Midbrain (tissue), 1 donor: ENCODE data around the gene ARMC9.
"Not testable (repeated sequence)": the region's sequence is repeated elsewhere in the genome, so short reads cannot be mapped to it uniquely, and the experiment has no call there.

Experiments
- DNase-seq: peaks from one replicate; lab custom pipeline; 2025; lab: John Stamatoyannopoulos, UW

ARMC9 gene

DNA sequence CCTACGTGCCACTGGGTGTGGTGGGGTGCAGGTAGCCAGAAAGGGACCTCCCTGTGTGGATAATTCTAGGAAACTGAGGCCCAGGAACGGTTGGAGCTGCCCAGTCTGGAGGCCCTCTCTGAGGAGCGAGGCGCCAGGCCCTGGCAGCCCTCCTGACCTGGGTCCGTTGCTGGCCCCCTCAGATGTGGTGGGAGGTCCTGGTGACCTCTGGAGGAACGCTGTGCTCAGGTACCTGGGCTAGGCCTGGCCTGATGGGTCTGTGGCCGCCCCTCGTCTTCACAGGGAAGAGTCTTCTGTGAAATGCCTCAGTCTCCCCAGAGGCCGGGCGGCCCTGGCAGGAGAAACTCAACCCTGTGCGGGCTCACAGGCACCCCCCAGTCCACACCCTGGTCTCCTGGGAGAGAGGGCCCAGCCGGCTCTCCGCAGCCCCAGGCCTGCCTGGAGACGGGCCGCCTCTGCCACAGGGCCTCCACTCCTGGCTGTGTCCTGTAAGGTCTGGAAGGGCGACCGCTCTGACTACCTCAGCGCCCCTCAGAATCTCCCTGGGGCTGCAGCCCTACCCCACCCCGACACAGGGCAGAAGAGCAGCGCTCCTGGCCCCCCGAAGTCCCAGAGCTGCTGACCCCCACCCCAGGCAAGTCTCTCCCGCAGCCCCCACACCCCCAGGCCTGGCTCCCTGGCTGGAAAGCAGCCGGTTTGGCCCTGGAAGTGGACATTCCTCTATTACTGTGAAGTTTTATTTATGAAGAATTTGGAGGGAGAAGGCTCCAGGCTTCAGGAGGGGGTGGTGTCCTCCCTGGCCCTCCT, 200.8 kb downstream of the ARMC9 start:
- no peak for DNase-seq

DNA sequence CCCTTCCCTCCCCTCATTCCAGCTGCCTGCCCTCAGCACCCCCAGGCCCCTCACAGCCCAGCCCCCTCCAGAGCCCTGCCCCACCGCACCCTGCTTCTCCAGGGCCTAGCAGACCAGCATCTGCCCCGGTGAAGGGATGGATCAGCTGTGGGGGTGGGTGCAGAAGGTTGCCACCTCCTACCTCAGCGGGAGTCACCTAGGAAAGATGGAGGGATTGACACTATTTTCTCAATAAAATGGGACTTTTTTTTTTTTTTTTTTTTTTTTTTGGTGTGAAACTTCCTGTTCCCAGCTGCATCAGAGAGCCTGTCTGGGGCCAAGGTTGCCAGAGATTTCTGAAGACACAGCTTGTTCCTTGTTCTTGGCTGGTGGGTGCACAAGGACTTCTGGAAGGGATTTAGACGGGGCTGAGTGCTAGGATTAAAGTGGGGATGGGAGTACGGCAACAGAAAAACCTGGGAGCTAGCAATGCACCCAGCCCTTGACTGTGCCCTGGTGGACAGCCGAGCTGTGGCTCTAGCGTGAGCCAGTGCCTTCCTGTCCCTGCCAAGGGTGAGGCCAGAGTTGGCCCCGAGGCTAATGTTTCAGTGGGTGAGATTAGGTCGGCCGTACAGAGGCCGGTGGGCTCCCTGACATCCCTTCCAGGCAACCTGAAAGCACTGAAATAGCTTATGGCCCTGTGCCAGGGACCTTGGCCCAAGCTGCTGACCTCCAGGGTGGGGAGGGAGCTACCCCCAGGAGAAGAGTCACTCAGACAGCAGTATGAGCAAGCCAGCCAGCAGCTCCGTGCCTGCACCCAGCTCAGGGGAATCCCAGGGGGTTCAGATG, 201.6 kb downstream of the ARMC9 start:
- DNase-seq = peak; percentile 27

DNA sequence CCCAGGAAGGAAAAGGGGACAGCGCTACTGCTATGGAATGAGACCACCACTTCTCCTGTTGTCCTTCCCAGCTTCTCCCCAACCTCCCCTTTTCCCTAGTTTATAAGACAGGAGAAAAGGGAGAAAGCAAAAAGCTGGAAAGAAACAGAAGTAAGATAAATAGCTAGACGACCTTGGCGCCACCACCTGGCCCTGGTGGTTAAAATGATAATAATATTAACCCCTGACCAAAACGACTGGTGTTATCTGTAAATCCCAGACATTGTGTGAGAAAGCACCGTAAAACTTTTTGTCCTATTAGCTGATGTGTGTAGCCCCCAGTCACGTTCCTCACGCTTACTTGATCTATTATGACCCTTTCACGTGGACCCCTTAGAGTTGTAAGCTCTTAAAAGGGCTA, 202.2 kb downstream of the ARMC9 start:
- DNase-seq = not testable (repeated sequence)

DNA sequence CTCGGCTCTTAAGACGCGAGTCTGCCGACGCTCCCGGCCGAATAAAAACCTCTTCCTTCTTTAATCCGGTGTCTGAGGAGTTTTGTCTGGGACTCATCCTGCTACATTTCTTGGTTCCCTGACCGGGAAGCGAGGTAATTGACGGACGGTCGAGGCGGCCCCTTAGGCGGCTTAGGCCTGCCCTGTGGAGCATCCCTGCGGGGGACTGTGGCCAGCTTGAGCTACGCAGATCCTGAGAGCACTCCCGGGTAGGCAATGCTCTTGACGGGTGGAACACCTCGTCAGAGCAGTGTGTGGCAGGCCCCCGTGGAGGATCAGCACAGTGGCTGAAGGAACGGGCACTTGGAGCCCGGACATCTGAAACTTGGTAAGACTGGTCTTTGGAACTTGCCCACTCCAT, 202.7 kb downstream of the ARMC9 start:
- DNase-seq = not testable (repeated sequence)

DNA sequence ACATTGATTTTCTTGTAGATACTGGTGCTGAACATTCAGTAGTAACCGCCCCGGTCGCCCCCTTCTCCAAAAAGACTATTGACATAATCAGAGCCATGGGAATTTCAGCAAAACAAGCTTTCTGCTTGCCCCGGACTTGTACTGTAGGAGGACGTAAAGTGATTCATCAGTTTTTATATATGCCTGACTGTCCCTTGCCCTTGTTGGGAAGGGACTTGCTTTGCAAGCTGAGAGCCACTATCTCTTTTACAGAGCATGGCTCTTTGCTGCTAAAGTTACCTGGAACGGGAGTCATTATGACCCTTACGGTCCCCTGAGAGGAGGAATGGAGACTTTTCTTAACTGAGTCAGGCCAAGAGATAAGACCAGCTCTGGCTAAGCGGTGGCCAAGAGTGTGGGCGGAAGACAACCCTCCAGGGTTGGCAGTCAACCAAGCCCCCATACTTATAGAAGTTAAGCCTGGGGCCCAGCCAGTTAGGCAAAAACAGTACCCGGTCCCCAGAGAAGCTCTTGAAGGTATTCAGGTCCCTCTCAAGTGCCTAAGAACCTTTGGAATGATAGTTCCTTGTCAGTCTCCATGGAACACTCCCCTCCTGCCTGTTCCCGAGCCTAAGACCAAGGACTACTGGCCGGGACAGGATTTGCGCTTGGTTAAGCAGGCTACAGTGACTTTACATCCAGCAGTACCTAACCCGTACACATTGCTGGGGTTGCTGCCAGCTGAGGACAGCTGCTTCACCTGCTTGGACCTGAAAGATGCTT, 205.2 kb downstream of the ARMC9 start:
- DNase-seq = not testable (repeated sequence)

DNA sequence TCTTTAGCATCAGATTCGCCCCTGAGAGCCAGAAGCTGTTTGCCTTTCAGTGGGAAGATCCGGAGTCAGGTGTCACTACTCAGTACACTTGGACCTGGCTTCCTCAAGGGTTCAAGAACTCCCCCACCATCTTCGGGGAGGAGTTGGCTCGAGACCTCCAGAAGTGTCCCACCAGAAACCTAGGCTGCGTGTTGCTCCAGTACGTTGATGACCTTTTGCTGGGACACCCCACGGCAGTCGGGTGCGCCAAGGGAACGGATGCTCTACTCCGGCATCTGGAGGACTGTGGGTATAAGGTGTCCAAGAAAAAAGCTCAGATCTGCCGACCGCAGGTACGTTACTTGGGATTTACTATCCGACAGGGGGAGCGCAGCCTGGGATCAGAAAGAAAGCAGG, 205.8 kb downstream of the ARMC9 start:
- not testable (repeated sequence) for DNase-seq

DNA sequence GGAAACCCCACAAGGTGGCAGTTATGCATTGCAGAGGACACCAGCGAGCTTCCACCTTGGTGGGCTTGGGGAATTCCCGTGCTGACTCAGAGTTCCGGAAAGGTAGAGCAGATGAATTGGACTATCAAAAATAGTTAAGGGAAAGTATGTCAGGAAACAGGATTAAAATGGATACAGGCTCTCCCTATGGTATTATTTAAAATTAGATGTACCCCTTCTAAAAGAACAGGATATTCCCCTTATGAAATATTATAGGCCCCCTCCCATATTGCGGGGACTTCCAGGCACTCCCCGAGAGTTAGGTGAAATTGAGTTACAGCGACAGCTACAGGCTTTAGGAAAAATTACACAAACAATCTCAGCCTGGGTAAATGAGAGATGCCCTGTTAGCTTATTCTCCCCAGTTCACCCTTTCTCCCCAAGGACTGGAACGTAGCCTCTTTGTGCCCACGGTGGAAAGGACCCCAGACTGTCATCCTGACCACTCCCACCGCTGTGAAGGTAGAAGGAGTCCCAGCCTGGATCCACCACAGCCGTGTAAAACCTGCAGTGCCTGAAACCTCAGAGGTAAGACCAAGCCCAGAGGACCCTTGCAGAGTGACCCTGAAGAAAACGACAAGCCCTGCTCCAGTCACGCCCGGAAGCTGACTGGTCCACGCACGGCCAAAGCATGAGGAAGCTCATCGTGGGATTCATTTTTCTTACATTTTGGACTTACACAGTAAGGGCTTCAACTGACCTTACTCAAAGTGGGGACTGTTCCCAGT, 207.4 kb downstream of the ARMC9 start:
- not testable (repeated sequence) for DNase-seq

DNA sequence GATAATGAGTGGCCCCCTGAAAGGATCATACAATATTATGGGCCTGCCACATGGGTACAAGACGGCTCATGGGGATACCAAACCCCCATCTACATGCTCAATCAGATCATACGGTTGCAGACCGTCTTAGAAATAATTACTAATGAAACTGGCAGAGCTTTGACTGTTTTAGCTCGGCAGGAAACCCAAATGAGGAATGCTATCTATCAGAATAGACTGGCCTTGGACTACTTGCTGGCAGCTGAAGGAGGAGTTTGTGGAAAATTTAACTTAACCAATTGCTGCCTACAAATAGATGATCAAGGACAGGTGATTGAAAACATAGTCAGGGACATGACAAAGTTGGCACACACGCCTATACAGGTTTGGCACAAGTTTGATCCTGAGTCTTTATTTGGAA, 209.3 kb downstream of the ARMC9 start:
- DNase-seq = not testable (repeated sequence)

DNA sequence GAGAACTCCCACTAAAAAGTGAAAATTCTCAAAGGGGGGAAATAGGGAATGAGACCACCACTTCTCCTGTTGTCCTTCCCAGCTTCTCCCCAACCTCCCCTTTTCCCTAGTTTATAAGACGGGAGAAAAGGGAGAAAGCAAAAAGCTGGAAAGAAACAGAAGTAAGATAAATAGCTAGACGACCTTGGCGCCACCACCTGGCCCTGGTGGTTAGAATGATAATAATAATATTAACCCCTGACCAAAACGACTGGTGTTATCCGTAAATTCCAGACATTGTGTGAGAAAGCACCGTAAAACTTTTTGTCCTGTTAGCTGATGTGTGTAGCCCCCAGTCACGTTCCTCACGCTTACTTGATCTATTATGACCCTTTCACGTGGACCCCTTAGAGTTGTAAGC, 209.9 kb downstream of the ARMC9 start:
- not testable (repeated sequence) for DNase-seq

DNA sequence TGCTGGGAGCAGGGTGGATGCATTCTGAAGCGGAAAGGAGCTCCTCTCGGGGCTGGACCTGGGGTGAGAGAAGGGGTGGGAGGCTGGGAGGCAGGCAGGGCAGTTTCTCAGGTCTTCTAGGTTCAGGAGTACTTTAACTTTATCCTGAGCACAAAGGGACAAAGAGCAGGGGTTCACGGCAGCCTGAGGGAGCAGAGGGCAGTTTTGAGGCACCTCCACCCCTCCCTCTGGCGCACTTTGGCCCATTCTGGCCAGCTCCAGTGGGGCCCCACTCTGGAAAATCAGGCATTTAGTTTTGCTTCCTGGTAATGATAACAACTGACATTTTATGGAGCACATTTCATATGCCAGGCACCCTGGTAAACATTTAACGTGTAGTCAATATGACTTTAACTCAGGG, 211.3 kb downstream of the ARMC9 start:
- no peak for DNase-seq

DNA sequence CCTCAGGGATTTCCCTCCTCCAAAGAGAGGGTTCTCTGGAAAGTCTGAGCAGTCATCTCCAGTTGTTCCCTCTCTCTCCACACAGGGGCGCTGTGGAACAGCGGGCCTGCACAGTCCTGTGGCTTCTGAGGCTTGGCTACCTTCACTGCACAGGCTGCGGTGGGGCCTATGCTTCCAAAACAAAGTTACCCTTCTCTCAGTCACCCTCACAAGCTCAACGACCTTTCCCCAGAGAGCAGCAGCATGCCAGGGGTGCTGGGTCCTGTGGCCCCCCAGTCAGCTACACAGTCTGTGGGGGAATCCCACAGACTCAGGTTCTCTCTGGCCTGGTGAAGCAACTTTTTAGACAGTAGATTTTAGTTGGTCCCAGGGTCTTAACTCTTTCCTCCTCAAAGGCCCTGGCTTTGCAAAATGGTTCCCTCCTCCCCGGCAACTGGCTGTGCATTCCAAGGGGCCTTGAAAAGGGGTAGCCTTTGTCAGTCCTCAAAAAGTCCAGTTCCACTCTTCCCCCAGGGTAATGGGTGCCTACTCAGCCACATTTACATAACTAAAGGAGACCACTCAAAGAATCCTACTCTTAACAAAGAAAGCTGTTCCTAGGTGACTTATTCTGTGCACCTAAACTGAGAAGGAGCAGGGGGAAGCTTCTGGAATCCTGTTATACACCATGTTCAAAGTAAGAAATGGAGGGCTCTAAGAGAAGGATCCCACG, 212.0 kb downstream of the ARMC9 start:
- no peak for DNase-seq

DNA sequence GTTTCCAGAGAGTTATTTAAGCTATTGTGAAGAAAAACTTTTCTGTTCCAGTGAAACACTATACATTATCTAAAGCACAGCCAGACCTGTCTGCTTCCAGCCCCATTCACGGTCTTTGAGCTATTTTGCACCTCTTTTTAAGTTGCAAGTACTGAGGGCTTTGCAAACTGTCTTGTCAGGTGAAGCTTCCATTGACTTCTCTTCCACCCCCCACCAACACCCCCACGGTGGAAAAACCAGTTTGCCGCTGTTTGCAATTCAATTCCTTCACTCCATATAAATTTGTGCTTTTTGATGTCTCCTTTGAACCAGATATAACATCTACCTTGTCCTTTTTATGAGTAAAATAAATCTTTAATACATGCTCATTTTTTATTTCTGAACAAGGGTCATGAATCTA, 212.8 kb downstream of the ARMC9 start:
- DNase-seq = no peak

DNA sequence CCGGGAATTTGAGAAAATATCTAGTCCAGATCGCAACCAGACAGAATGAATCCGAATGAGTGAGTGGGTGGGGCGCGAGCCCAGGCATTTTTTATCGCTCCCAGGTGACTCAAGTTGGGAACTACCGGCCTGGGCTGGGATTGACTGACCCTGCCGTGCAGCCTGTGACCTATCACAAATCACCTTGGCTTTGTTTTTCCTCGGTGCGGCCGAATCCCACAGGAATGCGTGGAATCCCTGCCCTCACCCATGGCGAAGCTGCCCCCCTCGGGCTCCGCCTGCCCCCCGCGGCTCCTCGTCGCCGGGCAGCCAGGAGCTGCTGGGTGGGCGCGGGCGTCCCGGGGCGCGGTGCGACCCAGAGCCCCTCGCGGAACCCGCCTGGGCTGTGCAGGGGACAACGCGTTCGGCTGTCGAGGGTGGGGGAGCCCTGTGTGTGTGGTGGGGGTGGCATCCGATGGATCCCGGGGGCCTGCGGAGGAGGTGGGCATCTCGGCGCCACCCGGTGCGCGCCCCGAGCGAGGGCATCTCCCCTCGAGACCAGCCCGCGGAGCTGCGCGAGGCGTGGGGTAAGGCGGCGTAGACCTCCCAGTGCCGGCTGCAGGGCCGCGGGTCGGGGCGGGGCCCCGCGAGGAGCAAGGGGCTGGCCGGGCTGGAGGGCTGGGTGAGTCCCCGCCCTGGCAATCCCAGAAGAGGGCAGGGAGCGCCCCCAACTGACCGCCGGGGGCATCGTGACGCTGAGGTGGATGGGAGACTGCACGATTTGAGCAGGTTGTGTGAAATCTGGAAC, 213.6 kb downstream of the ARMC9 start:
- peak; percentile 76 for DNase-seq

DNA sequence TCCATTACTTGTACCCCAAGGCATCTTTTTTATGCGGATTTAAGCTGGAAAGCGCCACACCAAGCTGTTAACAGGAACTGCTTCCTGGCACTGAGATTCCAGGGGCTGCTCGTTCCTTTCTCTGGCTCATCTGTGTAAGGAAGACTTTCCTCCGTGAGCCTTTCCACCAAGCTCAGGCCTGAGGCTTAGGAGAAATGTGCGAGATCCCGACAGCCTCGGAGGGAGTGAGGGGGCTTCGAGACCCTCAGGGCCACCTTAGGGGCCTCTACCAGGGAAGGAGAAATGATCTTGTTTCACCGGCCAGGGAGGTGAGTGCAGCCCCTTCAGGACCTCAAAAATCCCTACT, 214.2 kb downstream of the ARMC9 start:
- no peak for DNase-seq

DNA sequence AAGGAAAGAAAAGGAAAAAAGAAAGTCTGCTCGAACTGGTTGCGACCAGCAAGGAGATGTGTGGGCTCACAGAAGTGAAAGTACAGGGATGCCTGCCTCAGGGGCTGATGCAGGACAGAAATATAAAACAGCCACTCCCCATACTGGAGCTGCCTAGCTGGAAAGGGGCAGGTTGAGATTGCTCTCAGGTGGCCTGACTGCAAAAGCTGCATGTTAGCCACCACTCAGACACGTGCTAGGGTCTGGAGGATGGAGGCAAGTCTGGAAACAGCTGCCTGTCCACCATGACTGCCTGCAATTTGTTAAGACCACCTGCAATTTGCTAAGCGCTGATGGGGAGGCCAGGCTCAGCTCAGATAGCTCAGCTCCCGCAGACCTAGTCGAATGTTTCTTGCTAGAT, 215.0 kb downstream of the ARMC9 start:
- no peak for DNase-seq

DNA sequence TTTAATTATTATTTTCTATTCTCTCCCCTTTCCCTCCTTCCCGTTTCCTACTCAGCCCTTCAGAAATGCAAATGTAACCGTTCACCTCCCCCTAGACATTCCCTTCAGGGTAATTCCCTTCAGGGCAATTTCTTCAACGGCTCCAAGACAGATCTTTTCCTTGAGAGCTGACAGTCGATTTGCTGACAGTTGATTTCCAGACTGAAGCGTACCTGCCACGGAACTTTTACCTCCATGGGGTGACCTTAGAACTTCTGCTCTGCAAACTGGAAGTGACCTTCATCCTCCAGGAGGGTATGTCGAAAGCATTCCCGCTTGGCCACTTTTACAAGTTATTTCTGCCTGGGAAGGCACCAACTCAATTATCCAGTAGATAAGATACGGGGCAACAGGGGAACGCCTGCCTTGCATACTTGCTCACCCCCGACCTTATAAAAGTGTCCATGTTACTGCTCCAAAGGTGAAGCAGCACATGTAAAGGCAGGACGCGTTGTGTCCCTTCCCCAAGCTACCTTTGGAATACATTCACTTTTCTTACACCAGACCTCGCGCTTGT, 215.6 kb downstream of the ARMC9 start:
- DNase-seq = no peak

DNA sequence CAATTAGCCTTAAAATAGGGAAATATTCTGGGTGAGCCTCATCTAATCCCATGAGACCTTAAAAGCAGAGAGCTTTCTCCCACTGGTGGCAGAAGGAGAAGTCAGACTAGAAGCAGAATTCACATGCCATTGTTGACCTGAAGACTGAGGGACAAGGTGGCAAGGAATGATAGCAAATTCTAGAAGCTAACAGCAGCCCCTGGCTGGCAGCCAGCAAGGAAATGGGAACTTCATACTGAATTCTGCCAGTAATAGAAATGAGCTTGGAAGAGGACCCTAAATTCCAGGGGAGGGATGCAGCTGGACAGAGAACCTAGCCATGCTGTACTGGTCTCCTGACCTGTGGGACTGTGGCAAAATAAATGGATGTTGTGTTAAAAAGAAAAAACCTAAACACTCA, 216.6 kb downstream of the ARMC9 start:
- no peak for DNase-seq

DNA sequence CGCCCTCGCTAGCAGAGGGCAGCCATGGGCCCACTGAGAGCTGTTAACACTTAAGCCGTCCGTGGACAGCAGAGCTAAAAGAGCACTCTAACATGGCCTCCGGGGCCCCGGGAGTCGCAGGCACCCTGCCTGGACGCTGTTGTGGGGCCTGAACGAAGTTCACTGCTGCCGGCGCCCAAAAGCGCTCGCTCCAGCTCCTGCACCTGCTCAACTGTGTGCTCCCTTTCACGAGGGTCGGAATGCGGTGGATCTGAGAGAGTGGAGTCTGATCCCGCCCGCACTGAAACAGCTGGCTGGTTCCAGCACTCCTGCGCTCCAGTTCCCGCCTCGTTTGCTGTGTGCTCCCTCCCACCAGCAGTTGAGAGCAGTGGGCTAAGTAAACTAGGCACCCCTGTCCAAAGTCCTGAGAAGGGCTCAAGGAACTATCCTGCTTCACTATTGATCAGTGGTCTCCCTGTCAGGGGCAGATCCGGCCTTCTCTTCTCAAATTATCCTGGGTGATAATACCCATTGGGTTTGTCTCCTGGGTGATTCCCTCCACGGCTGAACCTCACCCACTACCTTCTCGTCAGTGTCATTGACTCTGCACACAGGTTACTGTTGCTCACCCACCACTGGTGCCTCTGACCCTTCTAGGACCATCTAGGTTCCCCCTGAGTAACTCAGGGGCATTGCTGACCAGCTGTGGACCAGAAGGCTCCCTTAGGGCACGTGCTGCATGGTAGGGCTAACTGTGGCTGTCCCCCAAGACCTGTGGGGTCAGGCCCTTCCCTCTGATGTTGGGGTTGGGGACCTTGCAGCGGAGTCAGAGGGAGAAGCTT, 220.6 kb downstream of the ARMC9 start:
- no peak for DNase-seq

DNA sequence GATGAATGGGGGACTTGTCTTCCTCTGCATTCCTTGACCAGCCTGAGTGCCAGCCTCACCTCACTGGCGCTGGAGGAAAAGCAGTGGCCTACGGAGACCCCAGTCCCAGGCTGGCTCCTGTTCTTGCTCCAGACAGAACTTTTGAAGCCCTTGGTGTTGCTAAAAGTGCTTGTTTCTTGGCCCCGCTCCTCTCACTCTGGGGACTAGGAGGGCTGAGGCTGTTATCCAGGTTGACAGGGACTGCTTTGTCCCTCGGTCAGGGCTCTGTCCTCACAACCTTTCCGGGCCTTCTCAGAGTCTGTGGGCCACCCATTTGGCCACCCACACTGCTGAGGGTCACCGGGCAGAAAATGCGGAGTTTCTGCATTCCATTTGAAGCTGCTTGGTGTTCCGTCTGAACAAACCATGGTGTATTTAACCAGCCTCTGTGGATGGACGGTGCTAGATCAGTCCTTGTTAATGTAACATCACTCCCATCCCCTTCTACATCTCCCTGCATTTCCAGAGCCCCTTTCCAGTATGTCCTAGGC, 222.7 kb downstream of the ARMC9 start:
- no peak for DNase-seq
